PC-9 (cell line): ENCODE measurements around the gene IL5. TPM values are rescaled to one million over a fixed set of nuclear protein-coding genes. Genes with fewer than 3 reads are reported as not detected.
A peak's percentile ranks its signal among the peaks of the same experiment; 100 is the strongest.

Experiments
- BruUV-seq: library from RNA; stranded (reverse); fragments of 400-500 nt; replicated peaks from 2 replicates; lab custom pipeline; 2021; lab: Mats Ljungman, UMichigan
- CTCF ChIA-PET: fragments of 300-600 bp; sonication (Branson Sonifier 250); formaldehyde crosslinking; loops from one replicate; lab custom pipeline; 2022; ENCODE audit warnings: antibody characterized with exemption; lab: Charles Lee
- POLR2A ChIA-PET: fragments of 300-600 bp; sonication (Branson Sonifier 250); formaldehyde crosslinking; loops from one replicate; lab custom pipeline; 2022; ENCODE audit warnings: antibody characterized with exemption; ENCODE audit not compliant: unreplicated experiment; lab: Charles Lee
- DNase-seq, 2 experiments: peaks; one replicate each; pipeline versions ENCODE4 v3.0.0 to v3.0.0-alpha.2; 2015 to 2022; ENCODE audit warnings: mixed read lengths in 1 of 2
- H2AFZ ChIP-seq: fragments of 200-600 bp; sonication (generic); 2 replicates; pipeline ENCODE4 v1.8.1; 2017; ENCODE audit warnings: antibody characterized with exemption
- H3F3A ChIP-seq: fragments of 200-600 bp; sonication (generic); 2 replicates; pipeline ENCODE4 v1.8.1; 2017; ENCODE audit warnings: antibody characterized with exemption, mild to moderate bottlenecking, low read depth; ENCODE audit not compliant: insufficient read depth
- H3K27ac ChIP-seq: fragments of 200-600 bp; sonication (generic); 2 replicates; pipeline ENCODE4 v1.6.1; 2016; ENCODE audit warnings: mixed run types
- H3K27me3 ChIP-seq: fragments of 200-600 bp; sonication (generic); 2 replicates; pipeline ENCODE4 v1.6.1; 2016; ENCODE audit warnings: low read depth, mixed run types; ENCODE audit not compliant: insufficient read depth
- H3K36me3 ChIP-seq: fragments of 200-600 bp; sonication (generic); 2 replicates; pipeline ENCODE4 v1.6.1; 2016; ENCODE audit warnings: low read depth, mixed run types
- H3K4me1 ChIP-seq: fragments of 200-600 bp; sonication (generic); replicated peaks from 2 replicates; pipeline ENCODE4 v1.6.1; 2016; ENCODE audit warnings: mixed run types; ENCODE audit not compliant: insufficient read depth
- H3K4me2 ChIP-seq: fragments of 200-600 bp; sonication (generic); 2 replicates; pipeline ENCODE4 v1.6.1; 2017; ENCODE audit warnings: mixed run types
- H3K4me3 ChIP-seq: fragments of 200-600 bp; sonication (generic); 2 replicates; pipeline ENCODE4 v1.6.1; 2016; ENCODE audit warnings: mixed run types
- H3K79me2 ChIP-seq: fragments of 200-600 bp; sonication (generic); 2 replicates; pipeline ENCODE4 v1.6.1; 2017; ENCODE audit warnings: low read depth, mixed run types
- H3K9me2 ChIP-seq: fragments of 200-600 bp; sonication (generic); 2 replicates; pipeline ENCODE4 v1.8.1; 2017; ENCODE audit warnings: mild to moderate bottlenecking; ENCODE audit not compliant: insufficient read depth
- H3K9me3 ChIP-seq: fragments of 200-600 bp; sonication (generic); 2 replicates; pipeline ENCODE4 v1.8.1; 2016; ENCODE audit warnings: low read depth; ENCODE audit not compliant: insufficient read depth
- H4K20me1 ChIP-seq: fragments of 200-600 bp; sonication (generic); 2 replicates; pipeline ENCODE4 v1.8.1; 2017; ENCODE audit not compliant: insufficient read depth
- CTCF ChIP-seq: fragments of 200-600 bp; sonication (generic); conservative IDR thresholded peaks from 2 replicates; pipeline ENCODE4 v1.6.1; 2017; ENCODE audit warnings: mixed run types, antibody characterized with exemption, mild to moderate bottlenecking, moderate library complexity
- EZH2 ChIP-seq: fragments of 200-600 bp; sonication (generic); IDR thresholded peaks from 2 replicates; pipeline ENCODE4 v1.8.0; 2017; ENCODE audit warnings: antibody characterized with exemption, low read depth
- intact Hi-C: fragments of 100-400 bp; cut with micrococcal nuclease; formaldehyde crosslinking; loops from one replicate; pipeline ENCODE4 v1.10.0; 2022; ENCODE audit not compliant: unreplicated experiment
- total RNA-seq: library from RNA; stranded (reverse); gene quantifications from 2 replicates; pipeline ENCODE4 v1.2.3, GENCODE V29; 2021

Gene IL5
- total RNA-seq, 1 experiment from 2014 or later, result not detected

- peak overlapping the region; percentile 87; the same call in 1 of the 2 replicates for H2AFZ ChIP-seq
- peak; percentile 82 to 89 for DNase-seq
Observed at GRCh38 chr5:132497488-132497997, 45.8 kb downstream of the IL5 start.

GRCh38 chr5:132496631-132497487, 46.5 kb downstream of the IL5 start:
- H3K27me3 ChIP-seq, result no peaks in the 10 kb centered on the region
- peak overlapping the region; percentile 98 for H3K4me2 ChIP-seq
- no TSS peak for BruUV-seq
- peak overlapping the region; percentile 96 for H3K27ac ChIP-seq
- TF ChIP-seq EZH2, result no peak
- TF ChIP-seq CTCF, result no peak
- peak; percentile 75 to 91 for DNase-seq
- peaks cover 44% of the 10 kb centered on the region for H3F3A ChIP-seq
- peak overlapping the region; percentile 94 for H3K4me3 ChIP-seq
- ChIA-PET CTCF (interaction anchor here (0.6 to 1.6 kb wide), 10 partner anchors 33 to 690 kb away, joined by 3 to 10 read pairs (median 4); no protein-coding TSS in a partner anchor), POLR2A (interaction anchor here (0.5 to 1.6 kb wide), 13 partner anchors 13 to 1874 kb away, joined by 3 to 25 read pairs (median 9); partner anchors contain the start of gene SLC22A5)
- H3K9me2 ChIP-seq, result no peaks in the 10 kb centered on the region
- H3K79me2 ChIP-seq, result no peaks in the 10 kb centered on the region
- no peaks in the 10 kb centered on the region for H4K20me1 ChIP-seq
- H2AFZ ChIP-seq, result peak overlapping the region; percentile 87
- peaks cover 61% of the 10 kb centered on the region for H3K4me1 ChIP-seq
- no peaks in the 10 kb centered on the region for H3K36me3 ChIP-seq
- intact Hi-C loops, result loop anchor here (1.0 to 10.0 kb wide), 10 partner anchors 30 to 230 kb away; partner anchors contain the start of genes RAD50 and SLC22A4
- H3K9me3 ChIP-seq, result no peaks in the 10 kb centered on the region

More at GRCh38 chr5:132497488-132497997, 45.8 kb downstream of the IL5 start:
- peak overlapping the region; percentile 96 for H3K27ac ChIP-seq
- H3K79me2 ChIP-seq, result no peaks in the 10 kb centered on the region
- no peaks in the 10 kb centered on the region for H3K36me3 ChIP-seq
- no peaks in the 10 kb centered on the region for H4K20me1 ChIP-seq
- H3K4me1 ChIP-seq, result peaks cover 58% of the 10 kb centered on the region
- peaks cover 42% of the 10 kb centered on the region for H3F3A ChIP-seq
- ChIA-PET POLR2A (interaction anchor here (0.7 to 1.2 kb wide), 3 partner anchors 39 to 110 kb away, joined by 3 to 8 read pairs (median 4); no protein-coding TSS in a partner anchor), CTCF (interaction anchor here (0.6 to 1.6 kb wide), 8 partner anchors 26 to 317 kb away, joined by 3 to 6 read pairs (median 4); no protein-coding TSS in a partner anchor)
- peak overlapping the region; percentile 94 for H3K4me3 ChIP-seq
- intact Hi-C loops, result loop anchor here (1.0 to 10.0 kb wide), 9 partner anchors 31 to 230 kb away; partner anchors contain the start of genes RAD50 and SLC22A4
- TF ChIP-seq EZH2, result no peak
- no peak for TF ChIP-seq CTCF
- H3K4me2 ChIP-seq, result peak overlapping the region; percentile 98
- BruUV-seq, result TSS peak; percentile 57
- no peaks in the 10 kb centered on the region for H3K9me3 ChIP-seq
- H3K9me2 ChIP-seq, result no peaks in the 10 kb centered on the region
- no peaks in the 10 kb centered on the region for H3K27me3 ChIP-seq

- peak overlapping the region; percentile 87 for H2AFZ ChIP-seq
- BruUV-seq, result no TSS peak
Observed at GRCh38 chr5:132496191-132496630, 47.1 kb downstream of the IL5 start.

More at GRCh38 chr5:132496191-132496630, 47.1 kb downstream of the IL5 start:
- H3K9me3 ChIP-seq, result no peaks in the 10 kb centered on the region
- intact Hi-C loops, result loop anchor here (1.0 to 10.0 kb wide), 7 partner anchors 29 to 229 kb away; partner anchors contain the start of genes RAD50 and SLC22A4
- ChIA-PET CTCF (interaction anchor here (0.6 to 1.3 kb wide), 5 partner anchors 68 to 689 kb away, joined by 4 to 10 read pairs (median 5); no protein-coding TSS in a partner anchor), POLR2A (interaction anchor here (0.5 to 1.6 kb wide), 19 partner anchors 12 to 1875 kb away, joined by 3 to 25 read pairs (median 7); partner anchors contain the start of gene SLC22A5)
- peak overlapping the region; percentile 94 for H3K4me3 ChIP-seq
- TF ChIP-seq CTCF (no peak), EZH2 (no peak)
- peak; percentile 90 to 95 for DNase-seq
- H3K79me2 ChIP-seq, result no peaks in the 10 kb centered on the region
- peak overlapping the region; percentile 96 for H3K27ac ChIP-seq
- peaks cover 64% of the 10 kb centered on the region for H3K4me1 ChIP-seq
- H3K9me2 ChIP-seq, result no peaks in the 10 kb centered on the region
- peaks cover 44% of the 10 kb centered on the region for H3F3A ChIP-seq
- H4K20me1 ChIP-seq, result no peaks in the 10 kb centered on the region
- no peaks in the 10 kb centered on the region for H3K27me3 ChIP-seq
- peak overlapping the region; percentile 98 for H3K4me2 ChIP-seq
- no peaks in the 10 kb centered on the region for H3K36me3 ChIP-seq
